HFFc6 (cell line): Measurements from ENCODE around the gene FRMD4A. TPM values are rescaled to one million over a fixed set of nuclear protein-coding genes. Genes with fewer than 3 reads are reported as not detected.

Experiments
- DNase-seq: peaks from one replicate; pipeline ENCODE4 v3.0.0-alpha.2; 2018
- H3K27ac Mint-ChIP-seq: 2 replicates; pipeline ENCODE4 v1.8.0; 2020; ENCODE audit warnings: mild to moderate bottlenecking, mixed read lengths
- H3K27me3 Mint-ChIP-seq: 2 replicates; pipeline ENCODE4 v1.8.0; 2021; ENCODE audit warnings: mild to moderate bottlenecking, moderate library complexity, mixed read lengths; ENCODE audit not compliant: insufficient read depth
- H3K36me3 Mint-ChIP-seq: 2 replicates; pipeline ENCODE4 v1.8.0; 2021; ENCODE audit warnings: low read depth, mixed read lengths
- H3K4me1 Mint-ChIP-seq: 2 replicates; pipeline ENCODE4 v1.8.0; 2020; ENCODE audit warnings: low read depth, mixed read lengths
- H3K4me3 Mint-ChIP-seq: 2 replicates; pipeline ENCODE4 v1.8.0; 2020; ENCODE audit warnings: mild to moderate bottlenecking, moderate library complexity, mixed read lengths
- H3K9me3 Mint-ChIP-seq: 2 replicates; pipeline ENCODE4 v1.8.0; 2020; ENCODE audit warnings: mild to moderate bottlenecking, mixed read lengths
- CTCF ChIP-seq: fragments of 200-600 bp; sonication (generic); IDR thresholded peaks from 2 replicates; pipeline ENCODE4 v1.5.0; 2021; ENCODE audit warnings: antibody characterized with exemption, mild to moderate bottlenecking
- total RNA-seq, 6 experiments: library from RNA; stranded (reverse); fragmentation: NEBNext Ultra II Directional; extraction: Animal tissue kit (Norgen Biotek cat#: 25700); gene quantifications; 2 replicates in 1 of 6; 3 replicates in 5 of 6; pipeline ENCODE4 v1.2.3, GENCODE V29; 2021

The FRMD4A gene
- total RNA-seq, 6 experiments from 2014 or later = 76.7 to 117 (median 92.3) TPM

GRCh38 chr10:13776861-13777311 lies 553.8 kb downstream of the FRMD4A start:
- Mint-ChIP-seq H3K4me1 (peaks cover 71% of the 10 kb centered on the region), H3K9me3 (no peaks in the 10 kb centered on the region), H3K27ac (peak overlapping the region; percentile 94), H3K36me3 (peaks cover 42% of the 10 kb centered on the region), H3K4me3 (peak overlapping the region; percentile 50), H3K27me3 (peaks cover 3% of the 10 kb centered on the region)
- DNase-seq = peak; percentile 89
- no peak for TF ChIP-seq CTCF

- H3K4me3 Mint-ChIP-seq = peak overlapping the region; percentile 64
- peak overlapping the region; percentile 94 for H3K27ac Mint-ChIP-seq
- H3K36me3 Mint-ChIP-seq = peaks cover 43% of the 10 kb centered on the region
Observed at GRCh38 chr10:13775786-13776775, 554.6 kb downstream of the FRMD4A start.

DNA sequence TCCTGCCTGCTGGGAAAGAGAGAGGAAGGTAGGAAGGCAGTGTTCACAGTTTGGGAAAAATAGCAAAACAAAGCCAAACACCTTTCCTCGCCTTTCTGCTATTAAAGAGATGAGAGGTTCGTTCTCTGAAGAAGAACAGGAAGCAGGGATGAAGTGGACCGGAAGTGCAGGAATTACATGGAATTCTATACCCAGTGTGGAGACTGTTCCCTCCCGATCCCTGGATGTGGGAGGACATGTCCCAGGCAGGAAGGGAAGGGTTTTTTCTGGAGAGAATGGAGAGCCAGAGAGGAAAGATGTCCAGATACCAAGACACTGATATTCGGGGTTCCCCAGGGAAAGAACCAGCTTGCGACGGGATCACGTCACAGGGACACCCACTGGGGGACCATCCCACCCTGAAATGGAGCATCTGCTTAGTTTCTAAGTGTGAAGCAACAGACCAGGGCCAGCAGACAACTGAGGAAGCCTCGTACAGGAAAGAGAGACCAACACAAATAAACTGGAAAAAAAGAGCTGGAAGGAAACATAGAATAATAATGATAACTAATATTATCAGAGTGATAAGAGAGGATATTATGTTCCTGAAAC lies 556.3 kb downstream of the FRMD4A start:
- peak overlapping the region; percentile 38 for H3K4me3 Mint-ChIP-seq
- no peaks in the 10 kb centered on the region for H3K9me3 Mint-ChIP-seq
- H3K27me3 Mint-ChIP-seq = peaks cover 3% of the 10 kb centered on the region
- peaks cover 55% of the 10 kb centered on the region for H3K36me3 Mint-ChIP-seq
- H3K4me1 Mint-ChIP-seq = peaks cover 91% of the 10 kb centered on the region
- H3K27ac Mint-ChIP-seq = peak overlapping the region; percentile 94
- no peak for TF ChIP-seq CTCF
- DNase-seq = no peak

More at GRCh38 chr10:13775786-13776775, 554.6 kb downstream of the FRMD4A start:
- peak; percentile 87 for DNase-seq
- no peak for TF ChIP-seq CTCF
- Mint-ChIP-seq H3K27me3 (peaks cover 3% of the 10 kb centered on the region), H3K4me1 (peaks cover 78% of the 10 kb centered on the region), H3K9me3 (no peaks in the 10 kb centered on the region)

DNA sequence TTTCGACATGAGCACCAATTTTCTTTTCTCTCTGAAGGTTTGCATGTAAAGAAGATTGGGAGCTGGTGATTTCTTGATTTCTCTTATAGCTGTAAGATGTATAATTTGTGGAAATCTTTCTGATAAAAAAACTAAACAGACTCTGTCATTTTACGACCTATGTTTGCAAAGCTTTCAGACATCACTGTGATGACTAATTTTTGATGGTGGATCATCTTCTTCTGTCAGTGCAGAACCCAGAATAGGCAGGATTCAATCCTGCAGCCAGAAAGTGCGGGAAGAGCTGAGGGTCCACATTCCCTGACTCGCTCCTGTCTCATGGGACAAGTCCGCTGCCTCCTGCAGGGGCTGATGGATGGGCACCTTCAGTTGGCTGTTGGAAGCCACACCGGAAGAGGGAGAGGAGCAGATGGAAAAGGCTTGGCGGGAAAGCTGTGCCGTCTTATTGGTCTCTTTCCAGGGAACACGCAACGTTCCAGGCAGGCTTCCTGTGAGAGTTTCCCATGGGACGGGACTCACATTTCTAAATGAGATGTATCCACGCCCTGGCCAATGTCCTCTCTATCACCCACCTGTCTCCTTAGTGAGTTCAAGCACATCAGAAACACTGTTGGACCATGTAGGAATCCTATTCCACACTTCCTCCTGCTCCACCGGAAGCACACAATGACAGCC lies 557.1 kb downstream of the FRMD4A start:
- Mint-ChIP-seq H3K27ac (peak overlapping the region; percentile 94), H3K9me3 (no peaks in the 10 kb centered on the region), H3K27me3 (peaks cover 3% of the 10 kb centered on the region), H3K4me3 (peak overlapping the region; percentile 38; the same call in 1 of the 2 replicates), H3K4me1 (peaks cover 95% of the 10 kb centered on the region), H3K36me3 (peaks cover 60% of the 10 kb centered on the region)
- no peak for TF ChIP-seq CTCF
- no peak for DNase-seq

DNA sequence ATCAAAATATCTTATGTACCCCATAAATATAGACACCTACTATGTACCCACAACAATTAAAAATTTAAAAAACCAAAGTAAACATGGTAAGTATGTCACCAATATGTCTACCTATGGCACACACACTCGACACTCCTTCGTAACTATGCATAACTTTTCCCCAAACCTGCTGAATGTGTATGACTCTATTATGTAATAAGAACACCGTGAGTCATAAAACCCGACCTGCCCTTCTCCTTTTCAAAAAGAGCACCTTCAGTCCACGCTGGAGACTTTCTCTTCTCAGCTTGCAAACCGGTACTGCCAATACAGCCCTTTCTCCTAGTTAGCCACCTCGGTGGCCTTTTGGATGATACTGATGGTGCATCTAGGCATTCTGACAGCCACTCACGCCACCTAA lies 557.7 kb downstream of the FRMD4A start:
- H3K4me1 Mint-ChIP-seq = peaks cover 95% of the 10 kb centered on the region
- peaks cover 64% of the 10 kb centered on the region for H3K36me3 Mint-ChIP-seq

More for the DNA sequence above, 557.7 kb downstream of the FRMD4A start:
- Mint-ChIP-seq H3K4me3 (no peak overlapping the region), H3K27me3 (peaks cover 3% of the 10 kb centered on the region), H3K9me3 (no peaks in the 10 kb centered on the region), H3K27ac (peak overlapping the region; percentile 94)
- DNase-seq = no peak
- TF ChIP-seq CTCF = no peak
